ENCODE measurements around the gene POLR1E. TPM values are rescaled to one million over a fixed set of nuclear protein-coding genes. Genes with fewer than 3 reads are reported as not detected.

Gene POLR1E
- total RNA-seq, 2 experiments from 2014 or later = 35.8 to 36.3 TPM

Other genes starting within 250 kb of the POLR1E start
- 10 to 100 TPM; 49.8 to 53.7 TPM for gene GRHPR, start 63.3 kb upstream of the POLR1E start, total RNA-seq
- gene ZBTB5, start 20.5 kb upstream of the POLR1E start, total RNA-seq = 10 to 100 TPM; 10.0 to 10.2 TPM
- gene FBXO10, start 90.4 kb downstream of the POLR1E start, total RNA-seq = 1 to 10 TPM; 2.6 TPM
- 10 to 100 TPM; 81.0 to 88.7 TPM for gene TOMM5, start 106.6 kb downstream of the POLR1E start, total RNA-seq
- gene FRMPD1, start 165.0 kb downstream of the POLR1E start, total RNA-seq = not detected

All from activated CD4-positive, alpha-beta T cell treated with anti-CD3 and anti-CD28 coated beads, Interleukin-2, amount 10 ng/mL, durations not matched to agents 7 days and 5 days (primary cell).